Small intestine (tissue), 7 donors: ENCODE results near the gene LRMDA. TPM values are rescaled to one million over a fixed set of nuclear protein-coding genes. Genes with fewer than 3 reads are reported as not detected.
A peak's percentile ranks its signal among the peaks of the same experiment; 100 is the strongest.

Source experiments
- DNase-seq, 2 donors: peaks; one replicate each; pipeline versions ENCODE4 v3.0.0 to v3.0.0-alpha.2; 2013
- FAIRE-seq: peaks from 2 replicates; lab custom pipeline; 2012; peaks lifted over from hg19 to GRCh38; lab: Jason Lieb, UNC
- H3K27ac ChIP-seq, 3 donors: one replicate each; pipeline ENCODE4 v1.5.1; 2013; ENCODE audit warnings: low read length in 2 of 3, mild to moderate bottlenecking in 2 of 3, control low read depth in 1 of 3, inconsistent platforms in 1 of 3, low read depth in 1 of 3, moderate library complexity in 1 of 3
- H3K27me3 ChIP-seq, 3 donors: one replicate each; pipeline ENCODE4 v1.6.1; 2013; ENCODE audit warnings: low read length in 3 of 3, inconsistent platforms in 1 of 3; ENCODE audit not compliant: control insufficient read depth in 3 of 3, insufficient read depth in 3 of 3
- H3K36me3 ChIP-seq, 3 donors: one replicate each; pipeline ENCODE4 v1.6.1; 2013; ENCODE audit warnings: low read length in 3 of 3, inconsistent platforms in 1 of 3, low read depth in 1 of 3, mild to moderate bottlenecking in 1 of 3, moderate library complexity in 1 of 3; ENCODE audit not compliant: control insufficient read depth in 3 of 3, insufficient read depth in 2 of 3
- H3K4me1 ChIP-seq, 3 donors: one replicate each; pipeline ENCODE4 v1.6.1; 2013; ENCODE audit warnings: low read length in 2 of 3, inconsistent platforms in 1 of 3, low read depth in 1 of 3, mild to moderate bottlenecking in 1 of 3, moderate library complexity in 1 of 3; ENCODE audit not compliant: control insufficient read depth in 3 of 3, insufficient read depth in 2 of 3
- H3K4me3 ChIP-seq, 3 donors: one replicate each; pipeline ENCODE4 v1.5.1; 2013; ENCODE audit warnings: low read length in 3 of 3, control low read depth in 1 of 3, inconsistent platforms in 1 of 3, low read depth in 1 of 3, mild to moderate bottlenecking in 1 of 3, moderate library complexity in 1 of 3
- H3K9me3 ChIP-seq, 2 donors: one replicate each; pipeline ENCODE4 v1.6.1; 2013; ENCODE audit warnings: low read depth in 1 of 2, low read length in 1 of 2; ENCODE audit not compliant: control insufficient read depth in 2 of 2, insufficient read depth in 1 of 2
- WGBS, 3 donors: extraction: QIAGEN DNeasy Blood & Tissue Kit; methylation state at CpG; one replicate each; pipeline ENCODE4 v1.1.7; 2013; 5-methylcytosine and 5-hydroxymethylcytosine counted together
- polyA plus RNA-seq, 4 donors: library from polyadenylated mRNA; stranded (reverse) in 3 of 4; unstranded in 1 of 4; fragments of 200-250 nt in 3 of 4; fragments of 120-200 nt in 1 of 4; gene quantifications; one replicate each; pipeline versions ENCODE4 v1.2.1 to v1.2.3, GENCODE V29; 2013
- donor health status: healthy with polysubstance abuse.
- donor health status: control.
- donor health status: control.
- donor health status: Bipolar disorder and iron deficiency.
- donor health status: healthy.

Gene LRMDA
- polyA plus RNA-seq, 4 donors: 5.6 to 16.2 (median 6.0) TPM; not detected in 1

DNA sequence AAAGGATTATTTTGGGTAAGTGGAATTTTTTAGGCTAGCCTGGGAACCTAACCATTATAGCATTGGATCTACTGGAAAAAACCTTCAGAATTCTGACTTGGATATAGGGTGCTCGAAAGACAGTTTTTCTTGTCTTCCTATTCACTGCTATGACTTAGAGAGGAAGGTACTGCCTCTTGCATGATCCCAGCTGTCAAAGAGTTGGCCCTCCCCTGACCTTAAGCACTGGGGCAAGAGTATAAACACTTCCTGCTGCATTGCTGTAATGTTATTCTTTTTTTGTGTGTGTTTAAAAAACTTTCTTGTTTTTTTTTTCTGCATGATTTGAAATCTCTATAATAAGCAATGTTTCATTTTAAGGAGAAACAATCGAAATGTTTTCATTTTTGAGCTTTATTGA, 113.0 kb downstream of the LRMDA start:
- H3K27ac ChIP-seq: no peak overlapping the region
- H3K4me3 ChIP-seq: no peak overlapping the region
- FAIRE-seq: peak; percentile 67
- no peaks in the 10 kb centered on the region for H3K9me3 ChIP-seq
- H3K36me3 ChIP-seq: no peaks in the 10 kb centered on the region
- DNase-seq: peak in 1 of 2 donors; percentile 28
- 58 to 69% (median 66%) methylated on average over 2 of the region's 2 CpGs for WGBS, 3 donors
- H3K4me1 ChIP-seq: peaks cover 0 to 10% (median 0%) of the 10 kb centered on the region in 3 donors
- no peaks in the 10 kb centered on the region for H3K27me3 ChIP-seq

DNA sequence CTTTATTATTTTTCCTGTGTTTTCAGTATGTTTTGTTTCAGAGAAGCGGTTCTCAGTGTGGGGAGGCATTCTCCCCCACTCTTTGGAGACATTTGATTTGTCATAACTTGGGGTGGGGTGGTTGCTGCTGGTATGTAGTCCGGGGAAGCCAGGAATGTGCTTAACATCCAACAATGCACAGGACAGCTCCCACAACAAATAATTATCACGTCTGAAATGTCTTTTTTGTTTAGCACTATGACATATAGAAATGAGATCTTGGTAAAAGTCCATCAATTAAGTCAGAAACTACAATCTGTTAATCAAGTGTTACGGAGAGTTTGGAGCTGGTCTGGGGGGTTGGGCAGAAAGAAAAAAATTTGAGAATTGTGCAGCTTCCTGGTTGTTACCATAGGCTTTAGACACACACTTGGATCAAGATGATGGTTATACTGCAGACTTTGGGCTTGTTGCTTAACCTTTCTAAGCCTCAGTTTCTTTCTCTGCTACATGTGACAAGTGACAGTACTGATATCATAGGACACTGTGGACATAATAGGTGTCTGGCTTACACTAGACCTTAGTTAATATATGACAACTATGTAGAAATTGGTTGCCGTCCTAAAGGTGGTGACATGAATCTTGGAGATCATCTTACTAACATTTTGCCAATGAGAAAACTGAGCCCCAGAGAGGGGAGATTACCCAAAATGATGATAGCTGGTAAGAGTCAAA, 113.7 kb downstream of the LRMDA start:
- DNase-seq (peak in 1 of 2 donors; percentile 16), FAIRE-seq (no peak)
- H3K4me3 ChIP-seq: no peak overlapping the region
- no peaks in the 10 kb centered on the region for H3K36me3 ChIP-seq
- H3K27ac ChIP-seq: no peak overlapping the region
- peaks cover 0 to 10% (median 0%) of the 10 kb centered on the region in 3 donors for H3K4me1 ChIP-seq
- H3K9me3 ChIP-seq: no peaks in the 10 kb centered on the region
- H3K27me3 ChIP-seq: no peaks in the 10 kb centered on the region
- 70 to 78% (median 74%) methylated on average over 5 of the region's 5 CpGs for WGBS, 3 donors

DNA sequence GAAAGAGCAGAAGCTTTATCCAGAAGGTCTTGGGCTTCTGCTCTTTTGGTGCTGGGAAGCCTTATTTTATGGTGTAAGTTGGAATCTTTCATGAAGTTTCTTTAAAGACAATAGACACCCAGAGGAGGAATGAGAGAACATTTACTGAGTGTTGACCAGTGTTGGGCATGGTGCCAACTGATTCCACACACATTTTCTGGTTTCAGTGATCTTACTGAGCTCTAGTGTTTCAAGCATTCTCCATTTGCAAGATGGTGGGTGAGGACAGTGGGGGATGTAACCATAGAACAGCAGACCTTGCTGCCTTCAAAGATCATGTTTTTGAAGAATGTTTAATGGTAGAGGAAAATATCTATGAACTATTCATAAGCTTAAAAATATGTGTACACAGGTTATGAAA, 114.6 kb downstream of the LRMDA start:
- no peaks in the 10 kb centered on the region for H3K36me3 ChIP-seq
- H3K4me3 ChIP-seq: peak overlapping the region in 1 of 3 donors; percentile 1
- H3K9me3 ChIP-seq: no peaks in the 10 kb centered on the region
- no peaks in the 10 kb centered on the region for H3K27me3 ChIP-seq
- peaks cover 0 to 10% (median 0%) of the 10 kb centered on the region in 3 donors for H3K4me1 ChIP-seq
- no peak for FAIRE-seq
- H3K27ac ChIP-seq: no peak overlapping the region
- no peak for DNase-seq

DNA sequence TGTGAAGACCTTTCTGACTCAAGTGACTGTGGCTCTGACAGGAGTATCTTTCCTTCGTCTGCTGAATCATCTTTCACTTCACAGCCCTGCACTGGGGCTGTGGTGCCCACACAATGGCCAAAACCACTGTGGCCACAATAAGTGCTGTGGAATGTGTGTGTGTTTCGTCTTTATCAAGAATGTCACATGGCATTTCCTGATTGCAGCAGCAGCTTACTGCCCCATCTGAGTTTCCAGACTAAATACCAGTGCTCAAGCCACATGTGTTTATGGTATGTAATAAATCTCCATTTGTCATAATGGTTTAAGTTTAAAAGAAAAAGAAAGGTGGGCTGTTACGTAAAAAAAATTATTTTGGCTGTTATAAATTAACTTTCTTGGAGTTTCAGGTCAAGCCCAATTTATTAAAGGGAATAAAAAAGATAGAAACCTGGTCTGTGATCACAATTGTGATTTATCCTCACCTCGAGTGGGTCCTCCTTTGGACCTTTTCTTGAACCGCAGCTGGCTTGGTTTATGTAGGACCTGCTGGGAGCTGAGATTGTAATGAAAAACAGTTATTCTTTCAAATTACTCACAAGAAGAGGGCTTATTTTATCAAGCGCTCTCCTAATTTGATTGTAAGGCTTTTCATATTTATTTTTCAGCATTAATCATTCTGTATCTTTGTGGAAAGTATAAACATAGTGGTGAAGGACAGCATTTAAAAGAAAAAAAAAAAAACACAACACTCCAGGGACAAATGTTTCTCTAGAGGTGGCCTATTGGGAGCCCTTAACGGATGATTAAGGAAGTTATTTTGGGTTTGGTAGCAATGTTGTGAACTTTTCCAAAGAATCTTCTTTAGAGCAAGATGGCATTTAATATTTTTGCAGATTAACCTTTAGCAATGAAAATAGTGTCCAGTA, 116.2 kb downstream of the LRMDA start:
- 63 to 80% (median 66%) methylated on average over 7 of the region's 7 CpGs for WGBS, 3 donors
- peak in 1 of 2 donors; percentile 71 for DNase-seq
- peak overlapping the region in 1 of 3 donors; percentile 33 for H3K27ac ChIP-seq
- H3K4me3 ChIP-seq: no peak overlapping the region
- peaks cover 0 to 10% (median 0%) of the 10 kb centered on the region in 3 donors for H3K4me1 ChIP-seq
- H3K9me3 ChIP-seq: peaks cover 0 to 4% of the 10 kb centered on the region in 2 donors
- FAIRE-seq: no peak
- H3K27me3 ChIP-seq: no peaks in the 10 kb centered on the region
- no peaks in the 10 kb centered on the region for H3K36me3 ChIP-seq

DNA sequence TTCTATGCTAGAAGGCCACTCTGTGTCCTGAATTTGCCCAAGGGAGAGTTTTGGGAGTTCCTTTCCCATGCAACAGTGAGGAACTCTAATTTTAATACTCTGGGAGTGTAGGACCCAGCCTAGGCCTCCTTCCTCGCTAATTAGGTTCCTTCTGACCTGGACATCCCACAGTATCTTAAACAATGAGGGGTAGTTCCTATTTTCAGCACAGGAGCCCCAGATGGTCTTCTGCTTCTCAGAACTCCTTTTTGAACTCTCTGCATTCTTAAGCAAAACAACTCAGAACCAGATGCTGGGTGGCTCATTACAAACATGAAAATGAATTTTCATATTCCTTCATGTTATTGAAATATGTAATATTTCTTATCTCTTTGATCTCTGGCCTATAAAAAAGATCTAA, 116.9 kb downstream of the LRMDA start:
- FAIRE-seq (no peak), DNase-seq (no peak)
- WGBS, 3 donors: 73 to 89% (median 87%) methylated on average over 1 of the region's 1 CpG
- H3K4me3 ChIP-seq: no peak overlapping the region
- no peak overlapping the region for H3K27ac ChIP-seq
- H3K9me3 ChIP-seq: peaks cover 0 to 4% of the 10 kb centered on the region in 2 donors
- H3K27me3 ChIP-seq: no peaks in the 10 kb centered on the region
- H3K4me1 ChIP-seq: peaks cover 0 to 7% (median 0%) of the 10 kb centered on the region in 3 donors
- H3K36me3 ChIP-seq: no peaks in the 10 kb centered on the region

DNA sequence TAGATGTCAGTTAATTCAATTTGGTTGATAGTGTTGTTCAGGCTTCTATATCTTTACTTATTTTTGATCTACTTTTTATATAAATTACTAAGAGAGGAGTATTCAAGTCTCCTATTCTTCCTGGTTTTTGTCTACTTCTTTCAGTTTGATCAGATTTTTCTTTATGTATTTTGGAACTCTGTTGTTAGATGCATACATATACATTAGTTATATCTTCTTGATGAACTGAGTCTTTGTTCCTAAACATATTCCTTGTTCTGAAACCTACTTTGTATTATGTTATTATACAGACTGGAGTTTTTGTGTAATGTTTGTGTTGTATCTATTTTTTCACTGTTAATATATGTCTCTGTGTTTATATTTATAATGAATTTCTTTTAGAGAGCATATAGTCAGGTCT, 118.8 kb downstream of the LRMDA start:
- no peak overlapping the region for H3K27ac ChIP-seq
- H3K27me3 ChIP-seq: no peaks in the 10 kb centered on the region
- FAIRE-seq (no peak), DNase-seq (no peak)
- no peak overlapping the region for H3K4me3 ChIP-seq
- no peaks in the 10 kb centered on the region for H3K36me3 ChIP-seq
- peaks cover 0 to 4% of the 10 kb centered on the region in 2 donors for H3K9me3 ChIP-seq
- H3K4me1 ChIP-seq: peaks cover 0 to 6% (median 0%) of the 10 kb centered on the region in 3 donors

DNA sequence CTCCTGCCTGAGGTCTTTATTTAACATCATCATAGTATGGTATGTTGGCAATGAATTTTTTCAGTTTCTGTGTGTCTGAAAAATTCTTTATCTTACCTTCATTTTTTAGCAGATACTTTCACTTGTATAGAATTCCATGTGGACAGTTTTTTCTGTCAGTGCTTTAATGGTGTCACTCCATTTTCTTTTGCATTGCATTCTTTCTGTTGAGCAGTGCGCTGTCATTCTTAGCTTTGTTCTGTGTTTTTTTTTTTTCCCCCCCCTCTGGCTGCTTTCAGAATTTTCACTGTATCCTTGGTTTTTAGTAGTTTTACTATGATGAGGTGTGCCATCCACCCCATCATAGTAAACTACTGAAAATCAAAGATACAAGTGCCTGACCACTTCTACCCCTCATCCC, 120.7 kb downstream of the LRMDA start:
- Histone ChIP-seq H3K4me3 (no peak overlapping the region), H3K27me3 (no peaks in the 10 kb centered on the region), H3K36me3 (no peaks in the 10 kb centered on the region), H3K27ac (no peak overlapping the region), H3K9me3 (peaks cover 0 to 4% of the 10 kb centered on the region in 2 donors), H3K4me1 (peaks cover 0 to 4% (median 0%) of the 10 kb centered on the region in 3 donors)
- 93 to 100% (median 96%) methylated on average over 1 of the region's 1 CpG for WGBS, 3 donors
- FAIRE-seq (no peak), DNase-seq (no peak)

DNA sequence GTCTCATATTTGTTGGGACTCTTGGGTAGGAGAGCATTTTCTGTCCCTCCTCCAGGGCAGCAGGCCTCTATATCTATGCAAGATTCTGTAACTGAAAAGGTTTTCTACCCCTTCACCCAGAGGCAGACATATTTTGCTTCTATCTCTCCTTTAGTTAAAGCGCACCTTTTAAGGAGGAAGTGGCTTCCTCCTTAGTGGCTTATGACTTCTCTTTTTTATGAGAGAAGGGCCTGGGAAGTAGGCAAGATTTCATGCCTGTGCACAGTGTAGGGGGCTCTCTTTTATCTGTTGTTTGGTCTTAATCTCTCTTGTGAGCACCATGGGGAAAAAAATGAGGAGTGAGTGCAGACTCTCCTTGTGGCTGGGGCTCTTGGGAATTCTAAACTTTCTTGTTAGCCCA, 122.1 kb downstream of the LRMDA start:
- H3K4me1 ChIP-seq: no peaks in the 10 kb centered on the region
- FAIRE-seq (no peak), DNase-seq (no peak)
- H3K4me3 ChIP-seq: no peak overlapping the region
- H3K36me3 ChIP-seq: no peaks in the 10 kb centered on the region
- 70 to 93% (median 71%) methylated on average over 1 of the region's 1 CpG for WGBS, 3 donors
- no peaks in the 10 kb centered on the region for H3K27me3 ChIP-seq
- peaks cover 0 to 8% of the 10 kb centered on the region in 2 donors for H3K9me3 ChIP-seq
- H3K27ac ChIP-seq: no peak overlapping the region
